ENCODE results near the gene CRNN. TPM values are rescaled to one million over a fixed set of nuclear protein-coding genes. Genes with fewer than 3 reads are reported as not detected.
A peak's percentile ranks its signal among the peaks of the same experiment; 100 is the strongest.

CRNN gene
- polyA plus RNA-seq (2013, experiment 1 of 2; ENCODE audit: insufficient read length) = not detected
- not detected for polyA plus RNA-seq (2013, experiment 2 of 2; ENCODE audit: insufficient read length)

- DNase-seq = no peak
These were observed at the start of gene CRNN for GRCh38 chr1:152413909-152414308. Gene CRNN (minus strand): TSS chr1:152414263. CDS start chr1:152412233, 2,030 bp downstream.

GRCh38 chr1:152462636-152463035 lies 48.6 kb upstream of the CRNN start:
- DNase-seq = no peak

- peak; percentile 58 for DNase-seq
These were observed 47.5 kb upstream of the CRNN start for GRCh38 chr1:152461544-152461943.

GRCh38 chr1:152460529-152460899 lies 46.5 kb upstream of the CRNN start:
- no peak for DNase-seq

DNA sequence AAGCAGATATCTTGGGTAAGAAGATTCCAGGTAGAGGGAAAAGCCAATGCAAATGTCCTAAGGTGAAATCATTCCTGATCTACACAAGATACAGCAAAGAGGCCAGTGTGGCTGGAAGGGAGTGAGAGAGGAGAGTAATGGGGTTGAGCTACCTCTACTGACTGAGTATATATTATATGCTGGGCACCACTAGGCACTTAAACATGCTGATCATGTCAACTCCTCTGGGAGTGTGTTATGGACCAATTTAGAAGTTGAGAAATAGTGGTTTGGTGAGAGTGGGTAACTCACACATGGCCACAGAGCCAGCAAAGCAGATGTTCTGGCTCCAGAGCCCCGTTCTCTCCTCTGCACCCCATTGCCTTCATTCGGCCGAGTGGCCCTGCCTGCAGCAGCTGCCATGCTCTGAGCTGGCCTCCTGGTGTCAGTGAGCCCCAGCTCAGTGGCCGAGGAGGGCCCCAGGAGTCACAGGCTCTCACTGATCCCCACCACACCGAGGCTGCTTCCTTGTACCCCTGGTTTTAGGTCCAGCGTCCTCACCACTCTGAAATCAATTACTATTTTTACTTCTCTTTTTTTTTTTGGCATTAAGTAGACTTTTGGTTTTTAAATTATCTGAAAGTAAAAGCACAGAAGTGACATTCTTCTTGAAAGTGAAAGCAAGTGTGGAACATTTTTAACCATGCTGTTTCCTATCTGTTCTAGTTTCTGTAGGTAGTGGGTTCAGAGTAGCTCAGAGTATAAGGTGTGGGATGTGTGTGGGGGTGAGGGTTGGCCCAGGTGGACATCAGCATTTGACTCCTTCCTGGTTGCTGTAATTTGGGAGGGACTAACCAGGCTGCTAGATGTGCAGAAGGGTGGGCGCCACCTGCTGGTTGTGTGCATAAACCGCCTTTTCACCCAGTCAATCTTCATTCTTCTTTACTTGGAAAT lies 45.8 kb upstream of the CRNN start:
- DNase-seq = peak; percentile 61

GRCh38 chr1:152458384-152459185 lies 44.5 kb upstream of the CRNN start:
- DNase-seq = peak; percentile 69

GRCh38 chr1:152457561-152457960 lies 43.5 kb upstream of the CRNN start:
- no peak for DNase-seq

GRCh38 chr1:152457071-152457470 lies 43.0 kb upstream of the CRNN start:
- no peak for DNase-seq

- DNase-seq = no peak
These were observed 37.2 kb upstream of the CRNN start for GRCh38 chr1:152451254-152451653.

GRCh38 chr1:152449661-152450060 lies 35.6 kb upstream of the CRNN start:
- DNase-seq = no peak

DNA sequence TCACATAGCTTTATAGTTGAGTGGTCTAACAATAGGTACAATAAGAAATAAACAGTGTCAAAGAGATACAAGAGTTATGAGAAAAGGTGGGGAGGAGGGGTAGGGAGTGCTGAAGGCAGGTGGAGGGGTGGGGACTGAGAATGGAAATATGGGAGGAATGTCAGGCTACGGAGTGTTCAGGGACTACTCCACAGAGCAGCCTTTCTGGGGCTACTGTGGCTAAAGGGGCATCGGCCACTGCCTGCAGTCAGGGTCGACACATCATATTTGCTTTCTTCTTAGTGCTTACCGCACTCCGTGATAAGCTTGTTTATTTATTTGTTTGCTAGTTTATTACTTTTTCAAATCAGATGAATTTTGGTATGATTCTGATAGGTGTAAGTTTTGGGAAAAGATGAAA lies 34.4 kb upstream of the CRNN start:
- DNase-seq = no peak

DNA sequence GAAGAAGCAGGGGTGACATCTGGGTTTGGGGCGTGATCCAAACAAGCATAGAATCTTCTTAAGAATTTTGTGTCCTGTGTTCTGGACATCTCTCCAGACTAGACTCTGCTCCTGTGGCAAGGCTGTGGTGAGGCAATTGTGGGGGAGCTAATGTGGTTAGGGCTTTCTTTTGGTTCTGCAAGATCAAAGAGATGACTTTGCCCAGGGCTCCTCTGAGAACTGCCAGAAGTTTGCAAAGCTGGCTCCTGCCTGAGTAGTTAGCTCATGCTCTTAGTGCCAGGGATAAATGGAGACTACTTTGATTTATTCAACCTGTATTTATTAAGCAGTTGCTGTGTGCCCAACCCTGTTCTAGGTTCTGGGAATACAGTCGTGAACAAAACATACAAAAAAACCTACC lies 34.0 kb upstream of the CRNN start:
- no peak for DNase-seq

DNA sequence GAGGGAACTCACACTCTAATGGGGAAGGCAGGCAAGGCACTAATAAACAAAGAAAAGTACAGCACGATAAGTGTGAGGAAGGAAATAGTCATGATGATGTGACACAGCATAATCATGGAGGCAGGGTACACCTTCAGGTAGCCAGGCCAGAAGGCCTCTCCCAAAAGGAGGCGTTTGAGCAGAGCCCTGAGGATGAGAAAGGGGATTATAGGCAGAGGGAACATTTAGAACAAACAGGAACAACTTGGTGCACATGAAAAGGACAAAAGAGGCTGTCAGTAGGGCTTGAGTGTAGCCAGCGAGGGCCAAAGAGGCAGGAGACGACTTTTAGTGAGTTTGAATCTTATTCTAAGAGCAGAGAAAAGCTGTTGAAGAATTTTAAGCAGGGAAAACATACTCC lies 33.4 kb upstream of the CRNN start:
- DNase-seq = no peak

DNA sequence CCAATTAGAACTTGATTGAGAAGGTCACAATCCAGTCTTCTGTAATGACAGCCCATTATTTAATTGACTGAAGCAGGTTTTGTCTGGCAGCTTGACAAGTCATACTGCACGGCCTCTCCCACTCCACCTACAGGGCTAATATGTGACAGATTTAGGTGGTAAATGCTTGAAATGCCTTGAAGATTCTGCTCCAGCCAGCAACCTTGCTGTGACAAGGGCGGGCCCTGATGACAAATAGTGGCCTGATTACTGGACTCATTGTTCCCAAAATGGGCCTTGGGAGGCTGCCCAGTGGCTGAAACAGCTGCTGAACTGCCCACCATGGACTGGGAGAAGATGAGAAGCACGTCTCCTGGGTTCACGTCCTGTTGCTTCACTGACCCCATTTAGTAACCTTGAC lies 30.0 kb upstream of the CRNN start:
- DNase-seq = no peak

- DNase-seq = peak; percentile 18
These were observed 28.7 kb upstream of the CRNN start for GRCh38 chr1:152442765-152443164.

GRCh38 chr1:152442301-152442700 lies 28.2 kb upstream of the CRNN start:
- no peak for DNase-seq

- DNase-seq = no peak
These were observed 27.7 kb upstream of the CRNN start for GRCh38 chr1:152441756-152442155.

- peak; percentile 62 for DNase-seq
These were observed 26.8 kb upstream of the CRNN start for GRCh38 chr1:152440635-152441471.

DNA sequence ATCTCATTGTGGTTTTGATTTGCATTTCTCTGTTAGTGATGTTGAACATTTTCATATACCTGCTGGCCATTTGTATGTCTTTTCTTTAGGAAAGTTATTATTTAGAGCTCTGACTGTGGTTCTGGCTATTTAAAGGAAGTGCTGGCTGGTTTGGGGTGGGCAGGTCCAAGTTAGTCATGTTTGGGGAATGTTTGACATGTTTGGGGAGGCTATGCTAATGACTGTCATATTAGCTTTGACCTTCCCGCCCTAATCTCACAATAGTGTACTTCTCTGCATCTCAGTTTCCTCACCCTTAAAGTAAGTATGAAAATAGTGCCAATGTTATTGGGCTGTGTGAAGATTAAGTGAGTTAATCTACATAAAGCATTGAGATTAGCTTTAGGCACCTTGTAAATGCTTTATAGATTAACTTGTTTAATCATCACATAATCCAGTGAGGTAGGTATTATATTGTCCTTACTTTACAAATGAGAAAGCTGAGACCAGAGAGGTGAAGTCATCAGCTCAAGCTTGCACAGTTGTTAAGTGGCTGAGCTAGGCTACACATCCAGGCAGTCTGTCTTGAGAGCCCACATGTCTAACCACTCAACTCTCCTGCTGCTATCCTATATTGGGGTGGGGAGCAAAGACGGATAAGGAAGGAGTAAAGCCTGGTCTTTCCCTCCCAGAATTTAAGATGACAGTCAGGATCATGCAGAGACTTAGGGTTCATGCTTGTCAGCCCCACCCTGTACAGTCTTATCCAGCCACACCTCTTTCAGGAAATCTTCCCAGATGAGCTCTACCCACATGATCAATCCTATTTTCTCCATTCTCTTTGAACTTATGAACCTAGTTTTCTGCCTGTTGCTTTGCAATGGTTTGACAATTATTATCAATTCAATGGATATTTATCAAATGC lies 22.8 kb upstream of the CRNN start:
- DNase-seq = peak; percentile 60

DNA sequence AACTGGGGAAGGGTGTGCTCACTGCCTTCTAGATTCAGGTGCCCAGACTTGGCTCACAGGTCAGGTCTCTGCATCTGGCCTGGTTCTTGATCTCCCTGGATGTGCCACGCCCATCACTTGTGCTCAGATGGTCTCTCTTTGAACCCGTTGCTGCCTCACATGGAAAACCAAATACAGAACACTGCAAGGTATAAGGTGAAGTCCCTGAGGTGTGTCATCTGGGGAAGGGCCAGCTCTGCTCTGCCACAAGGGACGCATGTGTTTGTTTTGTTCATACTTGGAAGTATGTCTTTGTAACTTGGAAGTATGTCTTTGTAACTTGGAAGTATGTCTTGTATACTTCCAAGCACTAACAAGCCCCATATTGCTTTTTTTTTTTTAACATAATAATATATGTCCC lies 13.4 kb upstream of the CRNN start:
- DNase-seq = no peak

DNA sequence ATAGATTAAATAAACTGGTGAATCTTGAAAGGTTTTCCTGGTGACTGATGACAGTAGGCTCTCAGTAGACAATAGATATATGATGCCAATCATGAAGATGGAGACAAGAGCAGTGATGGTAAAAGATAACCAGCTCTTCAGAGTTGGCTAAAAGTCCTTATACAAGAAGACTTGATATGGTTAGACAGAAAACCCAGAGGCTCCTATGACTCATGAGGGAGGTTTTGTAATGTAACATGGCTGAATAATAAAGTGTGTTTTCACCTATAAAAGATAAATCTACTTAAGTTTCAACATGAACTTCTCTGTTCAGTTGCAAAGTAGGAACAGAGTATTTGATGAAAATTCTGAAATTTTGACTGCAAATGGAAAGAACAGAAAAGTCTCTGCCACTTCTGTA lies 12.7 kb upstream of the CRNN start:
- DNase-seq = no peak

Data from fibroblast of skin of back (primary cell).